HG03196 (cell line): ENCODE results near the gene OR9A4.
"Not testable (repeated sequence)": the region's sequence is repeated elsewhere in the genome, so short reads cannot be mapped to it uniquely, and the experiment has no call there.

Experiments
- ATAC-seq: cut with Tn5 transposase; IDR thresholded peaks from one replicate; pipeline ENCODE4 v1.9.1; 2021; ENCODE audit not compliant: unreplicated experiment

The OR9A4 gene

GRCh38 chr7:141916099-141916498, at the start of gene OR9A4:
TSS of gene OR9A4 (plus strand) at chr7:141916399. CDS start at chr7:141918876, 2,477 bp downstream.
- ATAC-seq = no peak

- ATAC-seq = no peak
Observed at GRCh38 chr7:141866974-141867373, 49.2 kb upstream of the OR9A4 start.

- ATAC-seq = no peak
Observed at GRCh38 chr7:141872931-141873330, 43.3 kb upstream of the OR9A4 start.

GRCh38 chr7:141874787-141875186, 41.4 kb upstream of the OR9A4 start:
- ATAC-seq = no peak

- ATAC-seq = no peak
Observed at GRCh38 chr7:141875453-141875852, 40.7 kb upstream of the OR9A4 start.

- no peak for ATAC-seq
Observed at GRCh38 chr7:141876371-141876770, 39.8 kb upstream of the OR9A4 start.

- no peak for ATAC-seq
Observed at GRCh38 chr7:141877365-141877764, 38.8 kb upstream of the OR9A4 start.

GRCh38 chr7:141880960-141881359, 35.2 kb upstream of the OR9A4 start:
- no peak for ATAC-seq

GRCh38 chr7:141884539-141885225, 31.5 kb upstream of the OR9A4 start:
- ATAC-seq = no peak

GRCh38 chr7:141889321-141889720, 26.9 kb upstream of the OR9A4 start:
- ATAC-seq = no peak

- no peak for ATAC-seq
Observed at GRCh38 chr7:141891336-141891735, 24.9 kb upstream of the OR9A4 start.

GRCh38 chr7:141899366-141899765, 16.8 kb upstream of the OR9A4 start:
- ATAC-seq = not testable (repeated sequence)

- no peak for ATAC-seq
Observed at GRCh38 chr7:141906285-141906684, 9.9 kb upstream of the OR9A4 start.

GRCh38 chr7:141911391-141911790, 4.8 kb upstream of the OR9A4 start:
- no peak for ATAC-seq

- ATAC-seq = no peak
Observed at GRCh38 chr7:141915565-141915964, 634 bp upstream of the OR9A4 start.

GRCh38 chr7:141920281-141920680, 4.1 kb downstream of the OR9A4 start:
- no peak for ATAC-seq

GRCh38 chr7:141928146-141928844, 12.1 kb downstream of the OR9A4 start:
- no peak for ATAC-seq

- no peak for ATAC-seq
Observed at GRCh38 chr7:141928845-141929195, 12.6 kb downstream of the OR9A4 start.

- ATAC-seq = no peak
Observed at GRCh38 chr7:141930211-141930610, 14.0 kb downstream of the OR9A4 start.

- no peak for ATAC-seq
Observed at GRCh38 chr7:141941075-141941474, 24.9 kb downstream of the OR9A4 start.

GRCh38 chr7:141943846-141944245, 27.6 kb downstream of the OR9A4 start:
- ATAC-seq = no peak

- ATAC-seq = no peak
Observed at GRCh38 chr7:141944811-141945210, 28.6 kb downstream of the OR9A4 start.

GRCh38 chr7:141945356-141945755, 29.2 kb downstream of the OR9A4 start:
- no peak for ATAC-seq
